GM19099 (cell line): ENCODE results near the gene HAUS3.

ENCODE experiments used
- POLR2A ChIP-seq: IDR thresholded peaks from 3 replicates; pipeline ENCODE4 v1.6.1; 2011; ENCODE audit warnings: low read depth; ENCODE audit not compliant: insufficient read length; ENCODE audit errors: extremely low read depth

The HAUS3 gene

DNA sequence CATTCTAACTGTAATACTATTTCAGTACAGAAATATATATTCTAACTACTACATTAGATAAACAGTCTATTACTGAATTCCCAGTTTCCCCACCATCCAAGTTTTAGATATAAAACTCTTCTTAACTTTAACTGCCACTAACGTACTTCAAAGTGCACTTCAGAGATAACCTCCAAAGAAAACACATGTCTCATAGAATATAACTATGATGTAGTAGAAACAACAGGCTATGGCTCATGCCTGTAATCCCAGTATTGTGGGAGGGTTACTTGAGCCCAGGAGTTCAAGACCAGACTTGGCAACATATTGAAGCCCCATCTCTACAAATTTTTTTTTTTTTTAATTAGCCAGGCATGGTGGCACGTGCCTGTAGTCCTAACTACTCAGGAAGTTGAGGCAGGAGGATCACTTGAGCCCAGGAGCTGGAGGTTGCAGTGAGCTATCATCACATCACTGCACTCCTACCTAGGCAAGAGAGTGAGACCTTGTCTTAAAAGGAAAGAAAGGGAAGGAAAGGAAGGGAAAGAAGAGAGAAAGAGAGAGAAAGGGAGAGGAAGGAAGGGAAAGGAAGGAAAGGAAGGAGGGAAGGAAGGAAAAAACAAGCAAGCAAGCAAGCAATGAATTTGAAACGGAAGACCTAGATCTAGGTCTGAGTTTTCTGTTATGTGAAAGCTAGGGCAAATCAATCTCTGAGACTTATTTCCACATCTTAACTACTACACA, 4.8 kb downstream of the HAUS3 start:
- TF ChIP-seq POLR2A = no peak

DNA sequence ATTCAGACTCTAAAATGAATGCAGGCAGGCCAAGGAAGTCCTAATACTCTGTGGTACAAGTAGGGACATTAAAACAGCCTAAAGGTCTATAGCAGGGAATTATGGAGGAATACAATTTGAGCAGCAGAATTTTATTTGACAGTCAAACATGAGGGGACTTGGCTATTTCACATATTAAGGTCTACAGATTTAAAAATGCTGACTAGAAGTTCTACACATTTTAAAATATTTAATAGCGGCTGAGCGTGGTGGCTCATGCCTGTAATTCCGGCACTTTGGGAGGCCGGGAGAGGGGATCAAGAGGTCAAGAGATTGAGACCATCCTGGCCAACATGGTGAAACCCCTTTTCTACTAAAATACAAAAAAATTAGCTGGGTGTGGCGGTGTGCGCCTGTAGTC, 10.8 kb downstream of the HAUS3 start:
- no peak for TF ChIP-seq POLR2A

DNA sequence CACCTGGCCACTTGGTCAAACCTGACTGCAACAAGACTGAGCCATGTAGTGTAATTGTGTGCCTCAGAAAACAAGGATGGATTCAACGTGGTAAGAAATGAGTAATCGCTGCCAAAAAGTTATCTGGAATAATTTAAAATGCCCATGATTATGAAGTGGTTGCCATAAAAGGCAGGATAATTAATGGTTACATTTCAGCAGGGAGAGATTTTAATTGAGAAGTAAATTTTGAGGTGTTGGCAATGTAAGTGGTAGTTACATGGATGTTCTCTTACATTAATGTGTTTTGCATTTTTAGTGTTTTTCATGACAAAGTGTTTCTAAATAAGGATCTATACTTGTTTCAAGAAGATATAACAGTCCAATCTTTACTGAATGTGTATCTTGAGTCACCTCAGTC, 15.7 kb downstream of the HAUS3 start:
- TF ChIP-seq POLR2A = no peak

DNA sequence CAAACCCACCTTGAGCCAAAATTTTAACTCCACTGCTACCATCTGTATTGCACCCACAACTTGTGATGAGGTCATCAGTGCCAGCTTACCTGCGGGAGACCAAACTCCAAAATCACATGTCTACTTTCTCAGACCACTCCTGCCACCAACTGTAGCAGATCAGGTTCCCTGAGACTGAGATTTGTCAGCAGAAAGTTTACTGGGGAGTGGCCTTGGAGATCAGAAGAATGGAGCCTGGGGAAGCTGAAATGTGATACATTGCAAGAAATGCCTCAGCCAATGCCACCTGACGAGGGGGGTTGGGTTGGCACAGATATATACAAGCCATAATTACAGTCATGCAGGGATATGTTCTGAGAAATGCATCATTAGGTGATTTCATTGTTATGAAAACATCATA, 19.1 kb downstream of the HAUS3 start:
- no peak for TF ChIP-seq POLR2A

DNA sequence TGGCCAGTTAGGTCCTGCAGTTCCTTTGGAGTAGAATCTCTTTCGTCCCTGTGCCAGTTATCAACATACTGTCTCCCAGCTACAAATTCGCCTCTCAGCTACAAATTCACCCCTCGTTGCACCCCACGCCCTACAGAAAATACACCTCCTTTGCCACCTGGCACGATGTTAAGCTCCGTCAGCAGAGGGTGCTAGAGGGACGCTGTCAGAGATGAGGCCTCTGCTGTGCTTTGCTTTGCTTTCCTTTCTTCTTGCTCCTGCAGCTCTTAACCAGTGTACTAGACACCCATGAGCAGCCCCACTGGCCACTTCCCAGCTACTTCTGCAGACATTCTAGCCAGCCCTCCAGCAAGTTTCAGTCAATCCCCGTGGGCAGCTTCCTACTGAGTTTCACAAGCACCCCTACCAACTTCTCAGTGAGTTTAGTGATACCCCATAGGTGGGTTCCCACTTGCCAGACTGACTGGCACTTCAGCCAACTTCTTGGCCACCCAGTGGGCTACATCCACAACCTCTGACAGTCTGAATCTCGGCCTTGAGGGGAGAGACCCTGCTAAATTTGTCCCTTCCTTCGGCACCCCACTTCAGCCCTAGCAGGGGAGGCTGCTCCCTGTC, 21.8 kb downstream of the HAUS3 start:
- TF ChIP-seq POLR2A = no peak

DNA sequence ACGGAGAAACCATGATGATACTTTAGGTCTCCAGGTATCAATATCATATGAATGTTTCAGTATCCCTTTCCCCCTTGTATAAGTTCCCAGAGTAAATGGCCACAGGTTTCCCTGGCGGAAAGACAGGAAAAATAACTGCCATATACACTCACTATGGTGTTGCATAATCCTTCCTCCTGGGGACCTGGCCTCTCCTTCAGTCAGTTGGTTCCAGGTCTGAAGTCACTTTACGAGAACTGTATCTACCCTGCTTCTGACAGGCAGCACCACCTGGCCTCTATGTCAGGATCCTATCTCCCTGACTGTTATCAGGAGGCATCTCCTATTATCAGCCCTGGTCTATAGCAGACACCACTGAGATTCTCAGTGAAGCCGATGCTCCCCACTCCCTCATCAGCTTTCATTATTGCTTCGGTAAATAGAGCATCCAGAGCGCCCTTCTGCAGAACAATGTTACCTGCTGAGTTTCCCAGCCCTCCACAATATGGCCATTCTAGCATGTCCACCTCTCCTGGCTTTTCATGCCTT, 22.6 kb downstream of the HAUS3 start:
- no peak for TF ChIP-seq POLR2A

DNA sequence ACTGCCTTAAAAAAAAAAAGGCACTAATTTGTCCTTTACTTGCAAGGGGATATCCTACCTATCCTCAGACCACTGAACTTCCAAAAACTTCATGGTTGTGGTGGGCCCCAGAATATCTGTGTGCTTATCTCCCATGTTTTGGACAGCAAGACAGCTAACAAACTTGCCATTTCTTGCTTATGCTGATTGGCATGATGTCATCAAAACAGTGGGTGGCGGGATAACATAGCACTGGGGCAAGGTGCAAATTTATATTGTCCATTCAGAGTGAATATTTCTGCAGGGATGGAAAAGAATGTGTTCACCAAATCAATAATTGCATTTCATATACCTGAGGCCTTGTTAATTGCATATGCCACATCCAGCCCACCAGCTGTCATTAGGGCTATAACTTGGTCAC, 23.5 kb downstream of the HAUS3 start:
- no peak for TF ChIP-seq POLR2A

DNA sequence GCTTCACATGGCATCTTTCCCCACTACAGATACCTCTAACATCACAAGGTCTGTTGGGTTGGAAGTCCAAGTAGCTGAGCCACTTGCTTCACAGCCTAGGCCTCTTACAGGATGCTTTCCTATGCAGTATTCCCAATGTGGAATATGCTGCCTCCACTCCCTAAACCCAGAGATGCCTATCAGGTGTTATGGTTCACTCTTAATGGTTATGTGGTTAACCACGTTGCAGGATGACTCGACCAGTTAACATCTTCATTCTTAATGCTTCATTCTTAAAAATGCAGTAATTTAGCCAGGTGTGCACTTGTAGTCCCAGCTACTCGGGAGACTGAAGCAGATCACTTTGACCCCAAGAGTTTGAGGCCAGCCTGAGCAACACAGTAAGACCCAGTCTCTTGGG, 24.2 kb downstream of the HAUS3 start:
- no peak for TF ChIP-seq POLR2A

DNA sequence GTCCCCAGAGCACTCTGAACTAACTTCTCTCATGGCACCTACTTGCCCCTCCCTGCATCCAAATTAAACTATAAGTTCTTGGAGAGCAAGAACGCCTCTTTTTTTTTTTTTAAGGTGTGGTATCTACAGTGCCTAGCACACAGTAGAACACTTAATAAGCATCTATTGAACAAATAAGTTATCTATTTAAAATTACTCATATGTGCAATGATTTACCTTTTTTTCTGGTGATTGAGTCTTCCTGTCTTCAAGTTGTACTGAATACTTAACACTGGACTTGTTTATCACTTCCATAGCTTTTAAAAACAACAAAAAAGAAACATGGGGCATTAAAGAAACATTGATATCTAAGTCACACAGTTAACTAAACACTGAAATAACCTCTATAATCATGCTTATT, 29.1 kb downstream of the HAUS3 start:
- no peak for TF ChIP-seq POLR2A

DNA sequence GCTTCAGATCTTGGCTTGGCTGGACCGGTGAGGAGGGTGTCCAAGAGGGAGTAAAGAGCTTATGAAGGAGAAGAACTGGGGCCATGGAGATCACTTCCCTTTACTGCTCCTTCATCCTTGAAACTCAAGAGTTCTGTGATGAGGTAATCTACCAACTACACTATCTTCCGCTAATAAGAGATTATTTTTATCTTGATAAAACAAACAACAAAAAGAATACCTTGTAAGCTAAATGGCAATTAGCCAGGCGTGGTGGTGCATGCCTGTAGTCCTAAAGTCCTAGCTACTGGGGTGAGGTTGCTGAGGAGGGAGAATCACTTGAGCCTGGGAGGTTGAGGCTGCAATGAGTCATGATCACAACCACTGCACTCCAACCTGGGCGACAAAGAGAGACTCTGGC, 47.4 kb downstream of the HAUS3 start:
- TF ChIP-seq POLR2A = no peak

DNA sequence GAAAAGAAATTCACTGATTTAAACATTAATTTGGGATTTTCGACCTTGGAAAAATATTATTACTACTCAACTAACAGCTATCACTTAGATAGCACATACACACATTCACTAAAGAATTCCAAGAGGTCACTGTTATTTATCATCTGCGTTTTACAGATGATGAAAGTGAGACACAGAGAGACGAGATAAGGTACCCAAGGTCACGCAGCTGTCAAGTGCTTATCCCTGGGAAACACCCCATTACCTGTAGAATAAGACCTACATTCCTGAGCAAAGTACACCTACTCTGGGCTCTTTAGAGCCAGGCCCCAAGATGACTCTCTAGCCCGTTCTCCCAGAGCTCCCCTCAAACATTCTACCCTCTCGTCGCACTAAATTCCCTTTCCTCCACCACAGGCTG, 48.6 kb downstream of the HAUS3 start:
- no peak for TF ChIP-seq POLR2A

DNA sequence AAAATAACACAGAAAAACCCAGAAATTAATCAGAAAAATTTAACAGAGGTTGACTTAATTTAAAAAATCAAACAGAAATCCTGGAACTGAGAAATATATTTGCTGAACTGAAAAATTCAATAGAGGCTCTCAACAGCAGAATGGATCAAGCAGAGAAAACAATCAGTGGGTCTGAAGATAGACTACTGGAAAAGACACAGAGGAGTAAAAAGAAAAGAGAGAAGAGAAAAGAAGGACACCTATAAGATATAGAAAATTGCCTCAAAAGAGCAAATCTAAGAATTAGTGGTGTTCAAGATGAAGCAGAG, 55.1 kb downstream of the HAUS3 start:
- no peak for TF ChIP-seq POLR2A

DNA sequence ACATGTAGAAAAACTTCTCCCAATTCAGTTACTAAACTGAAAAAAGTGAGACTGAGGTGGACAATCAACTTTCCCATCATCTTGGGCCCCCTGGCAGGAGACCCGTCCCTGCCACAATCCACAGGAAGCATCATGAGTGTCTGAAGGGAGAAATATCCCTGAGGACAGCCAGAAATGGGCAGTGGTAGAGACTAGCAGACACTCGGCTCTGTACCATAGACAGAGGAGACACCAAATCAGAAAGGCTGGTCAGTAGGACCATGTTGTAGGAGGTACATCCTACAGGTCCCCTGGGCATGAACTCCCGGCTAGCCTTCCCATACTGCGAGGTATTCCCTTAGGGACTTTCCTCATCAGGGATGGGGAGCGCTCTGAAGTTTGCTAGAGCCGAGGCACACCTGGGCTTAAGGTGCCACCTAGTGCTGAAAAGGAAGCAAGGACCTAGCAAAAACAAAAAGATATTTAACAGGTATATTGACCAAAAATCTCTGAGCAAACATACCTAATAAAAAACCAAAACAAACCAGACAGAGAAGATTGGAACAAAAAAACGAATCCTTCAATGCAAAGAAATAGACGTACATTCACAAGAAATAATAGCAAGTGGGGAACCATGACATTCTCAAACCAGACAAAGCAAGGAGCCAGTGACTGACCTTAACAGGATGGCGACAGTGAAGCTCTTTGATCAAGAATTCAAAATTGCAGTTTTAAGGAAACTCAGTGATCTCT, 55.6 kb downstream of the HAUS3 start:
- no peak for TF ChIP-seq POLR2A

DNA sequence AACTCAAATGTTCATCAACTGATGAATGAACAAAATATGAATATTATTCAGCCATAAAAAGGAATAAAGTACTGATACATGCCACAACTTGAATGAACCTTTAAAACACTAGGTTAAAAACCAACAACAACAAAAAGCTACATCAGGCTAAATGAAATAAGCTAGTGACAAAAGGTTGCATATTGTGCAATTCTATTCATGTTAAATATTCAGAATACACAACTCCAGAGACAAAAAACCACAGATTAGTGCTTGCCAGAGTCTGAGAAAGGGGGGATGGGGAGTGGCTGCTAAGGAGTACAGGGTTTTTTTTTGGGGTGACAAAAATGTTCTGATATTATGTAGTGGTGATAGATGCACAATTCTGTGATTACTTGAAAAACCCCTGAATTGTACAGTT, 58.5 kb downstream of the HAUS3 start:
- TF ChIP-seq POLR2A = no peak

DNA sequence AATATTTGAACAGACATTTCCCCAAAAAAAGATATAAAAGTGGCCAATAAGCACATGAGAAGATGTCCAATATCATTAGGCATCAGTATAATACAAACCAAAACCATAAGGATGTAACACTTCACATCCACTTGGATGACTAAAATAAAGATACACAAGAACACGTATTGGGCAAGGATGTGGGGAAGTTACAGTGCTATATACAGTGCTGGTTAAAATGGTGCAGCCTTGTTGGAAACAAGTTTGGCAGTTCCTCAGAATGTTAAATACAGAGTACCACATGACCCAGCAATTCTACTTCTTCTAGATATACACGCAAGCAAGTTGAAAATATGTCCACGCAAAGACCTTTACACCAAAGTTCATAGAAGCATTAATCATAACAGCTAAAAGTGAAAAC, 58.9 kb downstream of the HAUS3 start:
- no peak for TF ChIP-seq POLR2A

DNA sequence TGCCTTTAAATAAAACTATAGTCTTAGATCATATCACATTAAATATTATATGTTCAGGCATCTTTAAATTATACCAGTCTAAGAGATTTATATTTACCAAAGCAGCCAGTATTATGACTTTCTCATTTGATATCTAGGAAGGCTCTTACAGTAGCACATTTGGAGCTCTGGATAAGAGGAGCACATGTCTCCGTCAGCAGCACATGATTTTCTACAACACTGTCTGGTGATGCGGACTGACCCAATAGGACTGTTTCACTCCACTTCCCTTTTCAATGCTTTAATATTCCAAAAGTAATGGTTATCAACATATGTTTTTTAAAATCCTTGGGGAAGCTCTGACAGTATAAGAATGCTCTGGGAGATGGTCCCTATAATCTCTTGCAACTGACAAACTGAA, 61.5 kb downstream of the HAUS3 start:
- no peak for TF ChIP-seq POLR2A
